ENCODE data around the gene STARD5.

Gene STARD5, protein sequence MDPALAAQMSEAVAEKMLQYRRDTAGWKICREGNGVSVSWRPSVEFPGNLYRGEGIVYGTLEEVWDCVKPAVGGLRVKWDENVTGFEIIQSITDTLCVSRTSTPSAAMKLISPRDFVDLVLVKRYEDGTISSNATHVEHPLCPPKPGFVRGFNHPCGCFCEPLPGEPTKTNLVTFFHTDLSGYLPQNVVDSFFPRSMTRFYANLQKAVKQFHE

DNA sequence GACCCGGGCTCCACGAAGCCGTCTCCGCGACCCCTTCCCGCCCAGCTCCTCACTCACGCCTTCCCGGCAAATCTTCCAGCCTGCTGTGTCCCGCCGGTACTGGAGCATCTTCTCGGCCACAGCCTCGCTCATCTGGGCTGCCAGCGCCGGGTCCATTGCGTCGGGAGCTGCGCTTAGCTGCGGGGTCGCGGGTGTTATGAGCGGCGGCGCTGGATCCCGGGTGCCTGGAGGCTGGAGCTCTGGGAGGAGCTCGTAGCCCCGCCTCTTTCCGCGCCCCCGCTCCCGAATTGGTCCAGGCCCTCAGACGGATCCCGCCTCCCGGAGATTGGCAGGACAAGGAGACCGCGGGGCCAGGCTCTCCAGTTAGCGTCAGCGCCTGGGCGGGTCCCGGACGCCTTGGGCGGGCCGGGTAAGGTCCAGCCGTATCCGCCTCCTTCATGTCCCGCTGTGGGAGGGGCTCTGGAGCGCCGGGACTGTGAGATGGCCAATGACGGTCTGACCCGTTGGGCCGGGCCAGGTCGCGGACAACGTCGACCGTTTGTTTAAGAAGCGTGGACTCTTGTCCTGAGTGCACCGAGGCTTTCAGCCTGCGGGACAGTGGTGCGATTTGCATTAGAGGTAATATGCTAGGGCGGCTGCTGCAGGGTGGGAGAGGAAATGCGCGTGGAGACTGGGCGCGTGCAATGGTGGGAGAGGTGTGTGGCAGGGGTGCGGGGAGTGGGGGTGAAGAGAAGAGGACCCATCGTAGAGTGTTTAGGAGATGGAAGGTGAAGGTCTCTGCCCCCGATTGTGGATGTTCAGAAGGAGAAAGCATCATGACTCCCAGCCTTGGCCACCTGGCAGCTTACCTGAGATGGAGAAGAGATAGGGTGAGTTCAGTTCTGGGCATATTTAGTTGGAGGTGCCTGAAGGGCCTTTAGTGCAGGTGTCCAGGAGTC, at the start of gene STARD5:
Gene STARD5 (minus strand): TSS at position 198 of the 938 bp plus-strand sequence. CDS start 42 bp downstream, at position 156.
- DNase-seq: peak; percentile 99
- H3K36me3 Mint-ChIP-seq (ENCODE audit: low read depth): no peaks in the 10 kb centered on the region
- H3K27ac Mint-ChIP-seq: no peak within 1 kb of the TSS
- H3K27me3 Mint-ChIP-seq (ENCODE audit: low read depth, poor library complexity): peaks cover 34% of the 10 kb centered on the region
- peak within 1 kb of the TSS; percentile 98 for H3K4me3 Mint-ChIP-seq
- peaks cover 25% of the 10 kb centered on the region for H3K4me1 Mint-ChIP-seq
- no peaks in the 10 kb centered on the region for H3K9me3 Mint-ChIP-seq
- TF ChIP-seq, protein P1, sequence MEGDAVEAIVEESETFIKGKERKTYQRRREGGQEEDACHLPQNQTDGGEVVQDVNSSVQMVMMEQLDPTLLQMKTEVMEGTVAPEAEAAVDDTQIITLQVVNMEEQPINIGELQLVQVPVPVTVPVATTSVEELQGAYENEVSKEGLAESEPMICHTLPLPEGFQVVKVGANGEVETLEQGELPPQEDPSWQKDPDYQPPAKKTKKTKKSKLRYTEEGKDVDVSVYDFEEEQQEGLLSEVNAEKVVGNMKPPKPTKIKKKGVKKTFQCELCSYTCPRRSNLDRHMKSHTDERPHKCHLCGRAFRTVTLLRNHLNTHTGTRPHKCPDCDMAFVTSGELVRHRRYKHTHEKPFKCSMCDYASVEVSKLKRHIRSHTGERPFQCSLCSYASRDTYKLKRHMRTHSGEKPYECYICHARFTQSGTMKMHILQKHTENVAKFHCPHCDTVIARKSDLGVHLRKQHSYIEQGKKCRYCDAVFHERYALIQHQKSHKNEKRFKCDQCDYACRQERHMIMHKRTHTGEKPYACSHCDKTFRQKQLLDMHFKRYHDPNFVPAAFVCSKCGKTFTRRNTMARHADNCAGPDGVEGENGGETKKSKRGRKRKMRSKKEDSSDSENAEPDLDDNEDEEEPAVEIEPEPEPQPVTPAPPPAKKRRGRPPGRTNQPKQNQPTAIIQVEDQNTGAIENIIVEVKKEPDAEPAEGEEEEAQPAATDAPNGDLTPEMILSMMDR (IDR thresholded peaks at IDR 0.05): no peak

DNA sequence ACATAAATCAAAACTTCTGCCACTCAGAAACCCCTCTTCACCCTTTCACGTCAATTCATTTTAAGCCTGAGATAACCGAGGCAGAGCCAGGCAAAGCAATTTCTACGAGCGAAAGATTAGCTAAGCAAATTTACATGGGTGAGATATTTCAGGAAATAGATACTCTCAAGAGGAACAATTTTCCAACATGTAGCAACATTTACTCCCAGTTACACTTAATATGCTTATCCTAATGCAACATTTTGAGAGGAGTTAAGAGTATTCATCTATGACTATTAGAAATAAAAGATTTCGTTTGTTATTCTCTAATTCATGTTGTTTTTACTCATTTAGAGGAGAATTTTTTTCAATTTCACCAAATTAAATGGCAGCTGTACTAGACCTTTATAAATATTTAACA, 49.2 kb upstream of the STARD5 start:
- H3K36me3 Mint-ChIP-seq (ENCODE audit: low read depth): no peaks in the 10 kb centered on the region
- H3K27ac Mint-ChIP-seq: no peak overlapping the region
- TF ChIP-seq, protein P1 (IDR thresholded peaks at IDR 0.05): no peak

DNA sequence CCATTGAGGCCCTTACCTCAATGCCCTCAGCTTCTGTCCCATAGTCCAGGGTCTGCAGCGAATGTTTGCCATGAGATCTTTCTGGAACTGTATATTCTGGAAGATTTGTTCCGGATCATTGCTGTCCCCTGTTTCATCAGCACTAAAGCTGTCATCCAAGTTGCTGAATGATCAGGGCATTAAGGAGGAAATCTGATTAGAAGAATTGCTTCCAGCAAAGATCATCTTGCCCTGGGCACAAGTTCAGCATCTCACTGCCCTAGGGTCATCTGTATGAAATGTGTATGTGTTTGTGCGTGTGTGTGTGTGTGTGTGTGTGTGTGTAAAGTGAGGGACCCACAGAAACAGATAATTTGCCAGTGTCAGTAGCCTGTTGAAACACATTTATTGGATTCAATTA, 48.6 kb upstream of the STARD5 start:
- Mint-ChIP-seq H3K27me3 (ENCODE audit: low read depth, poor library complexity) (peaks cover 4% of the 10 kb centered on the region), H3K9me3 (no peaks in the 10 kb centered on the region), H3K4me1 (peaks cover 32% of the 10 kb centered on the region), H3K27ac (no peak overlapping the region), H3K4me3 (no peak overlapping the region), H3K36me3 (ENCODE audit: low read depth) (no peaks in the 10 kb centered on the region)
- no peak for DNase-seq
- TF ChIP-seq, protein P1 (IDR thresholded peaks at IDR 0.05): no peak

More for the DNA sequence above, 49.2 kb upstream of the STARD5 start:
- Mint-ChIP-seq H3K4me3 (no peak overlapping the region), H3K27me3 (ENCODE audit: low read depth, poor library complexity) (peaks cover 4% of the 10 kb centered on the region), H3K4me1 (peaks cover 32% of the 10 kb centered on the region), H3K9me3 (no peaks in the 10 kb centered on the region)
- no peak for DNase-seq

DNA sequence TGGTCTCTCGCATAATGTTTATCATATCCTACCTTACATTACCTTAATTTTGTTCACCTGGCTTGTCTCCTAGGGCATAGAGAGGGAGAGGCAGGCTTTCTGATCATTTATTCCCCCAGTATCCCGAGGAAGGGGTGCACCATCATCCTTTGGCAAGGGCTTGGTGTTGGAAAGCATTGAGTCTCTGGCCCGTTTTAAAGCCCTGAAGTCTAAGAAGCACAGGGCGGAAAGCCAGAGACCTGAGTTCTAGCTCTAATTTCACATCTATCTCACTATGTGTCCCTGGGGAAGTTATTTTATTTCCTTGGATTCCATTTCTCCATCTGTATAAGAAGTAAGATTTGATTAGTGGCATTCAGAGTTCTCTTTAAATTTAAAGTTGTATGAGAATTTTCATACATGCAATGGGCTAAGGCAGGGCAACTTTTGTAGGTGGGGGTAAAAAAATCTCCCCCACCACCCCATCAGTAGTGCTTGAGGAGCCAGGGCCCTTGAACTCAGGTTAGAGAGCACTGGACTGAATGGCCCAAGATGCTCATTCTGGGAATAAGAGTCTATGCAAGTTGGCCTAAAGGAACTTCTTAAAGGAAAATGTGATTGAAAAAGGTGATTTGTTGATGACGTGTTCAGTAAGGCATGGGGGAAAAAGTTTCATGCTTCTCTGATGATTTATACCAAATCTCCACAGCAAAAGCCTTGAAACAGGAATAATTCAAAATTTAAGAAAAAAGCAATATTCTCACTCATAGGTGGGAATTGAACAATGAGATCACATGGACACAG, 40.0 kb upstream of the STARD5 start:
- no peaks in the 10 kb centered on the region for H3K27me3 Mint-ChIP-seq (ENCODE audit: low read depth, poor library complexity)
- no peaks in the 10 kb centered on the region for H3K4me1 Mint-ChIP-seq
- H3K36me3 Mint-ChIP-seq (ENCODE audit: low read depth): no peaks in the 10 kb centered on the region
- TF ChIP-seq, protein P1 (IDR thresholded peaks at IDR 0.05): no peak
- no peak for DNase-seq
- no peak overlapping the region for H3K27ac Mint-ChIP-seq
- H3K4me3 Mint-ChIP-seq: no peak overlapping the region
- no peaks in the 10 kb centered on the region for H3K9me3 Mint-ChIP-seq

DNA sequence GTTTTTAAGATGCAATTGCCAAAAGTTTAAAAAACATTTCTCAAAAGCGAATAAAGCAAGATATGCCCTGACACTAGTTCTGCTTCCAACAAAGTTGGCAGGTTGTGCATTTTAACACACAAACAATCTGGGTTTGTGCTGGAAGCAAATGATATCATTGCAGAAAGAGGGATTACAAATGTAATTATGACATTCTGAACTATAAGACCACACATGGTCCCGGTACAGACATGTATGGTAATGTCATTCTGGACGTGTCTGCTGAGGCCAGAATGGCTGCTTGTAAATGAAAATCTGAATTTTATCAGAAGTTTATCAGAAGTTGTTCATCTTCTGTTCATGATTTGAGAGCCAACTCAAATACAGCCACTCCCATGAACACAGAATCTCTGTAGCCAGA, 39.3 kb upstream of the STARD5 start:
- TF ChIP-seq, protein P1 (IDR thresholded peaks at IDR 0.05): no peak
- no peaks in the 10 kb centered on the region for H3K36me3 Mint-ChIP-seq (ENCODE audit: low read depth)
- no peak overlapping the region for H3K4me3 Mint-ChIP-seq
- no peak overlapping the region for H3K27ac Mint-ChIP-seq
- no peaks in the 10 kb centered on the region for H3K27me3 Mint-ChIP-seq (ENCODE audit: low read depth, poor library complexity)
- no peak for DNase-seq
- no peaks in the 10 kb centered on the region for H3K9me3 Mint-ChIP-seq
- H3K4me1 Mint-ChIP-seq: no peaks in the 10 kb centered on the region

Data from nephron progenitor cell (in vitro differentiated cells).